Endothelial cell of umbilical vein (primary cell): ENCODE measurements around the gene NDUFB10. TPM values are rescaled to one million over a fixed set of nuclear protein-coding genes. Genes with fewer than 3 reads are reported as not detected.

Experiments
- BruUV-seq: library from RNA; stranded (reverse); fragments of 400-500 nt; replicated peaks from 2 replicates; lab custom pipeline; 2021; lab: Mats Ljungman, UMichigan
- CTCF ChIA-PET: fragments of 300-600, 350-600 bp; sonication (Branson Sonifier 250); formaldehyde crosslinking; loops from one replicate; lab custom pipeline; 2021; ENCODE audit warnings: antibody characterized with exemption, inconsistent platforms; lab: Charles Lee
- POLR2A ChIA-PET: fragments of 300-600, 350-600 bp; sonication (Branson Sonifier 250); formaldehyde crosslinking; loops from one replicate; lab custom pipeline; 2021; ENCODE audit warnings: antibody characterized with exemption, inconsistent platforms; lab: Charles Lee
- DNase-seq: peaks from one replicate; pipeline ENCODE4 v3.0.0-alpha.2; 2011; ENCODE audit warnings: low read depth, low spot score
- FAIRE-seq: peaks from 2 replicates; lab custom pipeline; 2011; peaks lifted over from hg19 to GRCh38; lab: Jason Lieb, UNC
- H2AFZ ChIP-seq: 2 replicates; pipeline ENCODE4 v1.6.0; 2012; ENCODE audit warnings: low read depth, low read length, control low read depth, inconsistent platforms
- H3K27ac ChIP-seq: 2 replicates; pipeline ENCODE4 v1.5.1; 2011; ENCODE audit warnings: low read depth, mild to moderate bottlenecking, control low read depth, low read length, moderate library complexity; ENCODE audit not compliant: insufficient read depth
- H3K27me3 ChIP-seq, 2 experiments: 2 replicates each; pipeline versions ENCODE4 v1.6.0 to v1.6.1; 2011; ENCODE audit warnings: low read length in 2 of 2, mixed read lengths in 1 of 2; ENCODE audit not compliant: control insufficient read depth in 2 of 2, insufficient read depth in 2 of 2
- H3K36me3 ChIP-seq, 2 experiments: 2 replicates in 1 of 2; 3 replicates in 1 of 2; pipeline ENCODE4 v1.5.1; 2011; ENCODE audit warnings: low read length in 2 of 2, mild to moderate bottlenecking in 1 of 2, moderate library complexity in 1 of 2; ENCODE audit not compliant: control insufficient read depth in 2 of 2, insufficient read depth in 2 of 2; ENCODE audit errors: extremely low read depth in 1 of 2
- H3K4me1 ChIP-seq: 3 replicates; pipeline ENCODE4 v1.5.1; 2011; ENCODE audit warnings: mild to moderate bottlenecking, low read length; ENCODE audit not compliant: control insufficient read depth, insufficient read depth; ENCODE audit errors: extremely low read depth
- H3K4me2 ChIP-seq: 2 replicates; pipeline ENCODE4 v1.6.1; 2011; ENCODE audit warnings: low read length, control low read depth, mixed read lengths; ENCODE audit not compliant: insufficient read depth
- H3K4me3 ChIP-seq, 3 experiments: fragments of 200-600 bp in 1 of 3; sonication (generic), shearing (Covaris generic) in 1 of 3; replicated peaks in 1 of 3; 2 replicates each; pipeline ENCODE4 v1.5.1; 2011 to 2016; ENCODE audit warnings: control low read depth in 3 of 3, low read length in 3 of 3, mild to moderate bottlenecking in 2 of 3, inconsistent platforms in 1 of 3, low read depth in 1 of 3, moderate library complexity in 1 of 3; ENCODE audit not compliant: insufficient read depth in 1 of 3
- H3K79me2 ChIP-seq: 2 replicates; pipeline ENCODE4 v1.6.0; 2012; ENCODE audit warnings: low read length, inconsistent platforms; ENCODE audit not compliant: control insufficient read depth, insufficient read depth
- H3K9ac ChIP-seq: replicated peaks from 2 replicates; pipeline ENCODE3; 2011; ENCODE audit warnings: low read length, control low read depth; ENCODE audit not compliant: insufficient read depth; ENCODE audit errors: extremely low read depth
- H3K9me1 ChIP-seq: replicated peaks from 3 replicates; pipeline ENCODE4 v1.6.0; 2011; ENCODE audit warnings: mild to moderate bottlenecking, low read length; ENCODE audit not compliant: control insufficient read depth, insufficient read depth; ENCODE audit errors: extremely low read depth
- H3K9me3 ChIP-seq: replicated peaks from 2 replicates; pipeline ENCODE4 v1.5.1; 2012; ENCODE audit warnings: low read length, inconsistent platforms; ENCODE audit not compliant: control insufficient read depth, insufficient read depth
- H4K20me1 ChIP-seq: replicated peaks from 2 replicates; pipeline ENCODE3; 2011; ENCODE audit warnings: mild to moderate bottlenecking, low read length; ENCODE audit not compliant: control insufficient read depth, insufficient read depth; ENCODE audit errors: extremely low read depth
- EZH2 ChIP-seq: IDR thresholded peaks from 2 replicates; pipeline ENCODE4 v1.6.1; 2012; ENCODE audit warnings: borderline replicate concordance, low read depth, mild to moderate bottlenecking, moderate library complexity, low read length, inconsistent platforms; ENCODE audit not compliant: severe bottlenecking
- FOS ChIP-seq: IDR thresholded peaks from 2 replicates; pipeline ENCODE4 v1.6.1; 2011; ENCODE audit warnings: mild to moderate bottlenecking, low read length, moderate library complexity, borderline replicate concordance; ENCODE audit not compliant: insufficient read depth
- GATA2 ChIP-seq: IDR thresholded peaks from 2 replicates; pipeline ENCODE4 v1.7.0; 2011; ENCODE audit warnings: low read depth, mild to moderate bottlenecking, moderate library complexity, mixed read lengths, low read length; ENCODE audit not compliant: insufficient read length, insufficient read depth
- JUN ChIP-seq: IDR thresholded peaks from 2 replicates; pipeline ENCODE4 v1.6.1; 2011; ENCODE audit warnings: borderline replicate concordance, low read depth; ENCODE audit not compliant: insufficient read length, insufficient read depth
- MYC ChIP-seq: IDR thresholded peaks from one replicate; pipeline ENCODE4 v1.6.1; 2011; ENCODE audit warnings: mild to moderate bottlenecking, low read depth, low read length
- POLR2A ChIP-seq: IDR thresholded peaks from 2 replicates; pipeline ENCODE4 v1.6.1; 2012; ENCODE audit warnings: low read depth, mild to moderate bottlenecking, control low read depth, low read length
- POLR2AphosphoS5 ChIP-seq: IDR thresholded peaks from 2 replicates; pipeline ENCODE4 v1.6.1; 2012; ENCODE audit warnings: low read depth, mild to moderate bottlenecking, control low read depth, low read length, moderate library complexity; ENCODE audit not compliant: insufficient read depth
- dilution Hi-C: fragments of 300-500 bp; cut with MboI; formaldehyde crosslinking; loops from one replicate; pipeline ENCODE4 v1.15.0; 2019; ENCODE audit warnings: low sequenced_read_pairs; ENCODE audit not compliant: extremely low pct_ligation_motif_present
- intact Hi-C: fragments of 100-400 bp; cut with micrococcal nuclease; formaldehyde crosslinking; loops from one replicate; pipeline ENCODE4 v1.10.0; 2022
- polyA plus RNA-seq, 4 experiments: library from polyadenylated mRNA; depleted of rRNA in 3 of 4; stranded (reverse) in 3 of 4; unstranded in 1 of 4; fragments of >200 nt; gene quantifications; 2 replicates each; pipeline versions ENCODE4 v1.2.1 to v1.2.3, GENCODE V29; 2011 to 2012; ENCODE audit warnings: missing spikeins in 1 of 4
- total RNA-seq: library from RNA; stranded (reverse); gene quantifications from 2 replicates; pipeline ENCODE4 v1.2.3, GENCODE V29; 2021
- TF ChIP-seq, protein P1 (sequence below), 2 donors: IDR thresholded peaks; 1 replicate in 1 of 2; 2 replicates in 1 of 2; pipeline ENCODE4 v1.5.1; 2011; ENCODE audit warnings: low read length in 2 of 2, mild to moderate bottlenecking in 2 of 2, moderate library complexity in 2 of 2, control low read depth in 1 of 2, inconsistent platforms in 1 of 2, low read depth in 1 of 2; ENCODE audit not compliant: insufficient read depth in 1 of 2; ENCODE audit errors: extremely low read depth in 1 of 2
- TF ChIP-seq, protein P2 (sequence below): IDR thresholded peaks from 2 replicates; pipeline ENCODE4 v1.6.1; 2011; ENCODE audit not compliant: insufficient read depth, insufficient read length

Gene NDUFB10
- total and polyA plus RNA-seq, 2 donors (not counting 3 experiments of a cell fraction or from before 2014, with no cell fraction given), result 124 to 167 TPM

DNA sequence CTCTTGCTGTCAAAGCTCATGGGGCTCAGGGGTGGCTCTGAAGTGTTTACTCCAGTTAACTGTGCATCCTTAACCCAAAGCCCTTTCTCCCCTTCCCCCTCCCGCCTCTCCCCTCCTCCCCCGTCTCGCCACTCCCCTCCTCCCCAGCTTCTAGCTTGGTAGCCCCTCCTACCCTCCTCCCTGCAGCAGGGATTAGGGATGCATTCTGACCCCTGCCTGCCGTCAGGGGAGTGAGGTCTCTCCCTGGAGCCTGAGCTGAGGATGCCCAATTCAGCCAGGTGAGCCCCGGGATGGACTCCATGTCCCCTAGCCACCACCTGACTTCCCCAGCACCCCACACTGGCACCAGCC, 42.7 kb upstream of the NDUFB10 start:
- Histone ChIP-seq H3K9ac (no peak overlapping the region), H3K79me2 (no peaks in the 10 kb centered on the region), H3K9me3 (no peaks in the 10 kb centered on the region), H3K9me1 (no peaks in the 10 kb centered on the region), H3K36me3 (no peaks in the 10 kb centered on the region), H3K4me3 (no peak overlapping the region), H4K20me1 (no peaks in the 10 kb centered on the region), H3K4me1 (no peaks in the 10 kb centered on the region), H2AFZ (no peak overlapping the region), H3K4me2 (no peak overlapping the region), H3K27ac (no peak overlapping the region), H3K27me3 (peaks cover 37 to 38% of the 10 kb centered on the region in 2 experiments)
- no peak for FAIRE-seq
- intact Hi-C loops (loop anchor here (5.0 kb wide), 1 partner anchor 694 kb away; no protein-coding TSS in a partner anchor), dilution Hi-C loops (no loop called here)
- ChIA-PET CTCF (interaction anchor here (1.0 to 1.4 kb wide), 3 partner anchors 10 to 12 kb away, joined by 3 to 4 read pairs (median 3); no protein-coding TSS in a partner anchor), POLR2A (no interaction called here)
- TF ChIP-seq, protein P1, sequence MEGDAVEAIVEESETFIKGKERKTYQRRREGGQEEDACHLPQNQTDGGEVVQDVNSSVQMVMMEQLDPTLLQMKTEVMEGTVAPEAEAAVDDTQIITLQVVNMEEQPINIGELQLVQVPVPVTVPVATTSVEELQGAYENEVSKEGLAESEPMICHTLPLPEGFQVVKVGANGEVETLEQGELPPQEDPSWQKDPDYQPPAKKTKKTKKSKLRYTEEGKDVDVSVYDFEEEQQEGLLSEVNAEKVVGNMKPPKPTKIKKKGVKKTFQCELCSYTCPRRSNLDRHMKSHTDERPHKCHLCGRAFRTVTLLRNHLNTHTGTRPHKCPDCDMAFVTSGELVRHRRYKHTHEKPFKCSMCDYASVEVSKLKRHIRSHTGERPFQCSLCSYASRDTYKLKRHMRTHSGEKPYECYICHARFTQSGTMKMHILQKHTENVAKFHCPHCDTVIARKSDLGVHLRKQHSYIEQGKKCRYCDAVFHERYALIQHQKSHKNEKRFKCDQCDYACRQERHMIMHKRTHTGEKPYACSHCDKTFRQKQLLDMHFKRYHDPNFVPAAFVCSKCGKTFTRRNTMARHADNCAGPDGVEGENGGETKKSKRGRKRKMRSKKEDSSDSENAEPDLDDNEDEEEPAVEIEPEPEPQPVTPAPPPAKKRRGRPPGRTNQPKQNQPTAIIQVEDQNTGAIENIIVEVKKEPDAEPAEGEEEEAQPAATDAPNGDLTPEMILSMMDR (IDR thresholded peaks at IDR 0.05; ENCODE audit: extremely low read depth in 1 of 2, insufficient read depth in 1 of 2, low read depth in 1 of 2, low read length in 2 of 2), result no peak
- TF ChIP-seq, protein P2, sequence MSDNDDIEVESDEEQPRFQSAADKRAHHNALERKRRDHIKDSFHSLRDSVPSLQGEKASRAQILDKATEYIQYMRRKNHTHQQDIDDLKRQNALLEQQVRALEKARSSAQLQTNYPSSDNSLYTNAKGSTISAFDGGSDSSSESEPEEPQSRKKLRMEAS, result no peak
- no peak for TF ChIP-seq JUN
- no peak for TF ChIP-seq GATA2
- TF ChIP-seq POLR2AphosphoS5, result no peak
- no peak for TF ChIP-seq POLR2A
- no peak for TF ChIP-seq FOS
- no peak for TF ChIP-seq MYC
- no peak for TF ChIP-seq EZH2
- DNase-seq, result no peak
- no TSS peak for BruUV-seq
